ENCODE results near the gene ADISSP. TPM values are rescaled to one million over a fixed set of nuclear protein-coding genes. Genes with fewer than 3 reads are reported as not detected.

The ADISSP gene
- total and polyA plus RNA-seq, 2 experiments from 2014 or later: 86.6 to 126 TPM

DNA sequence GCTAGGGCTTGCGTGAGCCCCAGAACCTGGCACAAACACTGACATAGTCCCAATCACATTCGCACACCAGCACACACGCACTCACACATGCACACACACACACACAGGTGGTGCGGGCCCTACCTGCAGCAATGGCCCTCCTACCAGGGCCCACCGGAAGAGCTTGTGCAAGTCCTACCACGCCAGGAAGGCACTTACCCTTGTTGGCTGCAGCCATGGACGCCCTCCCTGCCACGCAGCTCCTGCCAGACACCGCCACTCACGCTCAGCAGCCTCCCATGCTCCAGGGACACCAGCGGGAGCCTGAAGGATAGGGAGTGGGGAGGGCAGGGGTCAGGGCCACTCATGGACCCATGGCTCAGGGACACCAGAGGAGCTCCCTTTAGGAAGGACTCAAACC, 7.7 kb downstream of the ADISSP start:
- no peak overlapping the region for H3K27ac Mint-ChIP-seq
- H3K4me3 Mint-ChIP-seq: no peak overlapping the region
- TF ChIP-seq JUNB (IDR thresholded peaks at IDR 0.05; ENCODE audit: unreplicated experiment) (no peak), EZH2phosphoT487 (IDR thresholded peaks at IDR 0.05; ENCODE audit: unreplicated experiment) (no peak), CTCF (conservative IDR thresholded peaks at IDR 0.05; ENCODE audit: low read depth in 2 of 2) (no peak), ZNF114 (CRISPR knock-in tag; IDR thresholded peaks at IDR 0.05) (no peak), REST (IDR thresholded peaks at IDR 0.05; ENCODE audit: unreplicated experiment) (no peak), STAT1 (IDR thresholded peaks at IDR 0.05; ENCODE audit: unreplicated experiment) (no peak), NANOG (IDR thresholded peaks at IDR 0.05; ENCODE audit: borderline replicate concordance) (no peak), EZH2 (IDR thresholded peaks at IDR 0.05; ENCODE audit: low read depth, unreplicated experiment) (no peak), CREB1 (CRISPR knock-in tag; IDR thresholded peaks at IDR 0.05; ENCODE audit: low read depth) (no peak), POLR2AphosphoS5 (IDR thresholded peaks at IDR 0.05; ENCODE audit: low read depth) (no peak), ZNF331 (CRISPR knock-in tag; IDR thresholded peaks at IDR 0.05; ENCODE audit: low read depth) (no peak)
- TF ChIP-seq, protein P1, sequence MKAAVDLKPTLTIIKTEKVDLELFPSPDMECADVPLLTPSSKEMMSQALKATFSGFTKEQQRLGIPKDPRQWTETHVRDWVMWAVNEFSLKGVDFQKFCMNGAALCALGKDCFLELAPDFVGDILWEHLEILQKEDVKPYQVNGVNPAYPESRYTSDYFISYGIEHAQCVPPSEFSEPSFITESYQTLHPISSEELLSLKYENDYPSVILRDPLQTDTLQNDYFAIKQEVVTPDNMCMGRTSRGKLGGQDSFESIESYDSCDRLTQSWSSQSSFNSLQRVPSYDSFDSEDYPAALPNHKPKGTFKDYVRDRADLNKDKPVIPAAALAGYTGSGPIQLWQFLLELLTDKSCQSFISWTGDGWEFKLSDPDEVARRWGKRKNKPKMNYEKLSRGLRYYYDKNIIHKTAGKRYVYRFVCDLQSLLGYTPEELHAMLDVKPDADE (IDR thresholded peaks at IDR 0.05): no peak
- TF ChIP-seq, protein P2, sequence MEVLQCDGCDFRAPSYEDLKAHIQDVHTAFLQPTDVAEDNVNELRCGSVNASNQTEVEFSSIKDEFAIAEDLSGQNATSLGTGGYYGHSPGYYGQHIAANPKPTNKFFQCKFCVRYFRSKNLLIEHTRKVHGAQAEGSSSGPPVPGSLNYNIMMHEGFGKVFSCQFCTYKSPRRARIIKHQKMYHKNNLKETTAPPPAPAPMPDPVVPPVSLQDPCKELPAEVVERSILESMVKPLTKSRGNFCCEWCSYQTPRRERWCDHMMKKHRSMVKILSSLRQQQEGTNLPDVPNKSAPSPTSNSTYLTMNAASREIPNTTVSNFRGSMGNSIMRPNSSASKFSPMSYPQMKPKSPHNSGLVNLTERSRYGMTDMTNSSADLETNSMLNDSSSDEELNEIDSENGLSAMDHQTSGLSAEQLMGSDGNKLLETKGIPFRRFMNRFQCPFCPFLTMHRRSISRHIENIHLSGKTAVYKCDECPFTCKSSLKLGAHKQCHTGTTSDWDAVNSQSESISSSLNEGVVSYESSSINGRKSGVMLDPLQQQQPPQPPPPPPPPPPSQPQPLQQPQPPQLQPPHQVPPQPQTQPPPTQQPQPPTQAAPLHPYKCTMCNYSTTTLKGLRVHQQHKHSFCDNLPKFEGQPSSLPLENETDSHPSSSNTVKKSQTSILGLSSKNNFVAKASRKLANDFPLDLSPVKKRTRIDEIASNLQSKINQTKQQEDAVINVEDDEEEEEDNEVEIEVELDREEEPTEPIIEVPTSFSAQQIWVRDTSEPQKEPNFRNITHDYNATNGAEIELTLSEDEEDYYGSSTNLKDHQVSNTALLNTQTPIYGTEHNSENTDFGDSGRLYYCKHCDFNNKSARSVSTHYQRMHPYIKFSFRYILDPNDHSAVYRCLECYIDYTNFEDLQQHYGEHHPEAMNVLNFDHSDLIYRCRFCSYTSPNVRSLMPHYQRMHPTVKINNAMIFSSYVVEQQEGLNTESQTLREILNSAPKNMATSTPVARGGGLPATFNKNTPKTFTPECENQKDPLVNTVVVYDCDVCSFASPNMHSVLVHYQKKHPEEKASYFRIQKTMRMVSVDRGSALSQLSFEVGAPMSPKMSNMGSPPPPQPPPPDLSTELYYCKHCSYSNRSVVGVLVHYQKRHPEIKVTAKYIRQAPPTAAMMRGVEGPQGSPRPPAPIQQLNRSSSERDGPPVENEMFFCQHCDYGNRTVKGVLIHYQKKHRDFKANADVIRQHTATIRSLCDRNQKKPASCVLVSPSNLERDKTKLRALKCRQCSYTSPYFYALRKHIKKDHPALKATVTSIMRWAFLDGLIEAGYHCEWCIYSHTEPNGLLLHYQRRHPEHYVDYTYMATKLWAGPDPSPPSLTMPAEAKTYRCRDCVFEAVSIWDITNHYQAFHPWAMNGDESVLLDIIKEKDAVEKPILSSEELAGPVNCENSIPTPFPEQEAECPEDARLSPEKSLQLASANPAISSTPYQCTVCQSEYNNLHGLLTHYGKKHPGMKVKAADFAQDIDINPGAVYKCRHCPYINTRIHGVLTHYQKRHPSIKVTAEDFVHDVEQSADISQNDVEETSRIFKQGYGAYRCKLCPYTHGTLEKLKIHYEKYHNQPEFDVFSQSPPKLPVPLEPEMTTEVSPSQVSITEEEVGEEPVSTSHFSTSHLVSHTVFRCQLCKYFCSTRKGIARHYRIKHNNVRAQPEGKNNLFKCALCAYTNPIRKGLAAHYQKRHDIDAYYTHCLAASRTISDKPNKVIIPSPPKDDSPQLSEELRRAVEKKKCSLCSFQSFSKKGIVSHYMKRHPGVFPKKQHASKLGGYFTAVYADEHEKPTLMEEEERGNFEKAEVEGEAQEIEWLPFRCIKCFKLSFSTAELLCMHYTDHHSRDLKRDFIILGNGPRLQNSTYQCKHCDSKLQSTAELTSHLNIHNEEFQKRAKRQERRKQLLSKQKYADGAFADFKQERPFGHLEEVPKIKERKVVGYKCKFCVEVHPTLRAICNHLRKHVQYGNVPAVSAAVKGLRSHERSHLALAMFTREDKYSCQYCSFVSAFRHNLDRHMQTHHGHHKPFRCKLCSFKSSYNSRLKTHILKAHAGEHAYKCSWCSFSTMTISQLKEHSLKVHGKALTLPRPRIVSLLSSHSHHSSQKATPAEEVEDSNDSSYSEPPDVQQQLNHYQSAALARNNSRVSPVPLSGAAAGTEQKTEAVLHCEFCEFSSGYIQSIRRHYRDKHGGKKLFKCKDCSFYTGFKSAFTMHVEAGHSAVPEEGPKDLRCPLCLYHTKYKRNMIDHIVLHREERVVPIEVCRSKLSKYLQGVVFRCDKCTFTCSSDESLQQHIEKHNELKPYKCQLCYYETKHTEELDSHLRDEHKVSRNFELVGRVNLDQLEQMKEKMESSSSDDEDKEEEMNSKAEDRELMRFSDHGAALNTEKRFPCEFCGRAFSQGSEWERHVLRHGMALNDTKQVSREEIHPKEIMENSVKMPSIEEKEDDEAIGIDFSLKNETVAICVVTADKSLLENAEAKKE (CRISPR knock-in tag; IDR thresholded peaks at IDR 0.05): no peak
- H3K27me3 Mint-ChIP-seq (ENCODE audit: insufficient read depth, low read depth, poor library complexity): peaks cover 13% of the 10 kb centered on the region
- Histone ChIP-seq H3K9me2 (ENCODE audit: insufficient read depth) (no peaks in the 10 kb centered on the region), H3F3A (replicated peaks; ENCODE audit: low read depth) (no peaks in the 10 kb centered on the region), H3K4me3 (no peak overlapping the region), H2AFZ (no peak overlapping the region), H3K4me1 (ENCODE audit: insufficient read depth) (peaks cover 10% of the 10 kb centered on the region), H3K36me3 (ENCODE audit: insufficient read depth) (peaks cover 7% of the 10 kb centered on the region), H4K20me1 (replicated peaks; ENCODE audit: insufficient read depth) (peaks cover 18% of the 10 kb centered on the region), H3K4me2 (no peak overlapping the region), H3K79me2 (replicated peaks; ENCODE audit: insufficient read depth) (peaks cover 12% of the 10 kb centered on the region; the same call in 1 of the 2 replicates), H3K27me3 (ENCODE audit: insufficient read depth) (no peaks in the 10 kb centered on the region), H3K27ac (ENCODE audit: low read depth) (no peak overlapping the region)
- DNase-seq (ENCODE audit: low spot score): no peak
- H3K4me1 Mint-ChIP-seq: no peaks in the 10 kb centered on the region
- no peak for ATAC-seq
- H3K36me3 Mint-ChIP-seq (ENCODE audit: low read depth): peaks cover 22% of the 10 kb centered on the region
- H3K9me3 Mint-ChIP-seq: no peaks in the 10 kb centered on the region

All from GM23338 (cell line).